GM19397 (cell line): ENCODE measurements around the gene CARF.

Experiments
- ATAC-seq: cut with Tn5 transposase; IDR thresholded peaks from one replicate; pipeline ENCODE4 v1.9.1; 2021; ENCODE audit warnings: mild to moderate bottlenecking, moderate library complexity; ENCODE audit not compliant: unreplicated experiment

The CARF gene

DNA sequence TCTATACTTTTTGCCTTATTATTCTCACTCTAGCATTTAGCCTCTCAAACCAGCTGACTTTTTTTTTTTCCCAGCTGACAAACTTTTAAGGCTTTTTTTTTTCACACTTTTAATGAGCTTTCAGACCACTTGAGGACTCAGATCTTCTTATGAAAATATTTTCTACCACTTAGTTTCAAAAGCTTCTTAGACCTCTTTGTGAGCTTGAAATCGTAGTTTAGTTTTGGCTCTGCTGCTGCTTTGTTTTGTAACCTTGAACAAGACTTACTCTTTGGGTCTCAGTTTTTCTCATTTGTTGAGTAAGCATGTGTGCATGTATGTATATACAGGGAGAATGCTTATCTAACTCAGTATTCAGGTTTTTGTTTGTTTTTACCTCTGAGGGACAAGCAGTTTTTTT, 106.1 kb downstream of the CARF start:
- no peak for ATAC-seq

DNA sequence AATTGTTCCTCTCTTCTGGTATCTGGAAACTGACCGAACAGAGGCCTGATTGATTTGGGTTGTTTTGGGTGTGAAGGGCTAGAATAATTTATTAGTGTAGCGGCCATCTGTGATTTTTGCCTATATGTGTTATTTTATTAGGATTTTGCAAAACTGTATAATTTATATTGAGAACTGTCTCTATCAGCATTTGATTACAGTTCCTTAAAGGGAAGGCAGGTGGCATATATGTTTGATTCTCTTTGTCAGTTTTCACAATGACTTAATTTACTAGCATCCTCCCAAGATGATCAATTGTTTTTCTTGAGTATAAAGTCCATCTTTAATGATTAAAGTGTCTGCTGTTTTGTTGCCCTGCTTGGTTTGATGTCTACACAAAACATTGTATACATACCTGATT, 107.1 kb downstream of the CARF start:
- no peak for ATAC-seq

DNA sequence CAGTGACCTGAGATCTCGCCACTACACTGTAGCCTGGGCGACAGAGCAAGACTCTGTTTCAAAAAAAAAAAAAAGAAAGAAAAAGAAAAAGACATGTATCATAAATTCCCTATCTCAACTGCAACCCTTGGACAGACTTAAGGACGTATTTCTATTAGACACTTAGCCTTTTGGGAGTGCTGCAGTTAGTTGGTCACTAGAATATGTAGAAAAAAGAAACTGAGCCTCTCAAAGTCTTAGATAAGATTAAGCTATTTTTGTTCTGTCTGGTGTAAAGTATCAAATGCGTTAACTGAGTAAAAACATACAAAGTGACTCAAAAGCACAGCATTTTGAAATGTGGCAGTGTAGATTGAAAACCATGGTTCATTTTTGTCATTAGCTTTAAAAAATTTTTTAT, 109.9 kb downstream of the CARF start:
- ATAC-seq = no peak

DNA sequence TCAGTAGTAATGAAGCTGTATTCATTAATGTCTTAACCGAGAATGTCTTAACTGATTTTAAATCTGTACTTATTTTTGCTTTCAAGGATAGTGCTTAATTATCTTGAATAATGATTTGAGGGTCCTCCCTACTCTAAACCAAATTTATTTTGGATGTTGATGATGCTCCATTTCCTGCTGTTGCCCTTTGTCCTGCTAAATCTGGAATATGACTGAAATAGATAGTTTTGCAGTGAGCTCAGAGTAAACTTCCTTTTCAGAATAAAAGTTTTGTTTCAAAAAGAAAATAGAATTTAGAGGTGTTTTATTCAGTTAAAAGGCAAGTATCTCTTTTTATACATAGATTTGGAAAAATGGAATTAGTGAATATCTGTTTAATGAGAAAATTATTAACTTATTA, 110.7 kb downstream of the CARF start:
- no peak for ATAC-seq

DNA sequence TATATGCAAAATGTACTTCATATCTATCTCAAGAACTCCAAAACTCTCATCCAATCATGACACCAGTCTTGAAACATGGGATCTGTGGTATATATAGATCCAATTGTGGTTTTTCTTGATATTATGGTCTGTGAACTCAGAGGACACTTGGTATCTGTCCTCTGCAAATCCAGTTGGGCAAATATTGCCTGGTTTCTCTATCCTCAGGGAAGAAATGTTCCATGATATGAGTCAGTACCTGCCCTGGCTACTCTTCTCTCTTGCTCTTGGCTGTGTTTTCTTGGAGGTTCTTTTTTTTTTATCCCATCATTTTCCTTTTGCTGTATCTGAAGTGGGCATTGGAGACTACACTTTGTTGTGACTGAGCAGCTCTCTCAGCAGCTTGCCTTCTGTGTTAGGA, 113.5 kb downstream of the CARF start:
- ATAC-seq = no peak

DNA sequence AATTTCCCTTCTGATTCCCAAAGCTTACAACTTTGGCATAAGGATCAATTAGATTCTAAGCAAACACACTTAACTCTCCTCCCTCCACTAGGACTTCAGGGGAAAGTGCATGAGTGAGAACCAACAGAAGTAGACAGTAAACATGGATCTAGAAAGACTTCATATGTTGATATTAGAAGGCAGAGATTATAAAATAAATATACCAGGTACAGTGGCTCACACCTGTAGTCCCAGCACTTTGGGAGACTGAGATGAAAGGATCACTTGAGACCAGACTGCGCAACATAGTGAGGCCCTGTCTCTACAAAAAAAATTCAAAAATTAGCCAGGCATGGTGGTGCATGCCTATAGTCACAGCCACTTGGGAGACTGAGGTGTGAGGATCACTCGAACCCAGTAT, 118.5 kb downstream of the CARF start:
- no peak for ATAC-seq

DNA sequence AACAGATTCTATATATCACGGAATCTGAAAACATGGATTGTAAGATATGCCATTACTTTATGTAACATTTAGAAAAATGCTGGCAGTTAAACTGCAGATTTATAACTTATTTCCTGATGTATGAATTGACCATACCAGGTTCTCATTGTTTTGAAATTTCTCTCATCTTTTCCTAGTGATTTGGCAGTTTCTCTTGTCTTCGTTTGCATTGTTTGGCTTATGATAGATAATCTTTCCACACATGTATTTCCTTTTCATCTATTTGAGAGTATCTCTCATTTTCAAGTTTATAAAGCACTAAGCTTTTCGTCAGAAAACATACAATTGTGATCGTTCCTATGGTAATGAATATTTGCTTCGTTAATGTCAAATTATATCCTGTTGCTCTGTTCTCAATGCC, 118.9 kb downstream of the CARF start:
- ATAC-seq = no peak

DNA sequence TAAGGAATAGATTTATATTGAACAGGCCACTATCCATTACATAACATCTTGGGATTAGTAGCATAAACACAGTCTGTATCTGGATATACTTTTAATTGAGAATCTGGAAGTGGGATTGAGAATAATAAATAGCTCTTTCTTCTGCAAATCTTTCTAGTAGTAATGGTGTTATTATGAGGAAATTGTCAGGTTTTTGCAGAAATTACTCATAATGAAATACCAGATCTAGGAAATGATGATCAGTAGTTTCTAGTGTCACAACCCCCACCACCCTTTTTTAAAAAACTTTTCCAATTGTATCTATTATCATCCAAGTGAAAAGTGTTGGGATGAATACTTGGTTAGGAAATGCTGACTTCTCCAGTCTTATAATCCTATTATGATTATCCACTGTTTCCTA, 121.3 kb downstream of the CARF start:
- no peak for ATAC-seq

DNA sequence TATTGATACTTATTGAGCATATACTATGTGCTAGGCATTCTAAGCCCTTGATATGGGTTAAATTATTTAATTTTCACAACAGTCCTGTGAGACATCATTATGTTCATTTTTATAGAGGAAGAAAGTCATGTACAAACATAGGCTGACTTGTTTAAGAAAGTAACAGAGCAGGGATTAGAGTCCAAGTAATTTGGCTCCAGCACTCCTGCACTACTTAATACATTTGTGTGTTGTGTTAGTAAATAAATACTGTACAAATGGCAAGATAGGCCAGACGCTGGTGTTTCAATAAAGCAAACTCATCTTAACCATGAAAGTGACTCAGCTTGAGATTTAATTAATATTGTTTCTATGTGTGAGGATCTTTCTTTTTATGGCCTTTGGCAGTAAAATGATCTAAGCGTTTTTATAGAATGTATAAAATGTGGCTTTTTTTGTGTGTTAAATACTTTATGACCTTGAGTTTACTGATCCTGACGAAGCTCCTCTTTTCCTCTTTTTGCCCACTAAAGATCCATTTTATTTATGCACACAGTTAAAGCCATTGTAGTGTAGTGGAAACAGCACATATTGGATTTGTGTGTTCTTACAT, 123.9 kb downstream of the CARF start:
- ATAC-seq = no peak
